PC-9 (cell line): ENCODE data around the gene FAM200B. TPM values are rescaled to one million over a fixed set of nuclear protein-coding genes. Genes with fewer than 3 reads are reported as not detected.
A peak's percentile ranks its signal among the peaks of the same experiment; 100 is the strongest.

Experiments used
- BruUV-seq: library from RNA; stranded (reverse); fragments of 400-500 nt; replicated peaks from 2 replicates; lab custom pipeline; 2021; lab: Mats Ljungman, UMichigan
- CTCF ChIA-PET: fragments of 300-600 bp; sonication (Branson Sonifier 250); formaldehyde crosslinking; loops from one replicate; lab custom pipeline; 2022; ENCODE audit warnings: antibody characterized with exemption; lab: Charles Lee
- POLR2A ChIA-PET: fragments of 300-600 bp; sonication (Branson Sonifier 250); formaldehyde crosslinking; loops from one replicate; lab custom pipeline; 2022; ENCODE audit warnings: antibody characterized with exemption; ENCODE audit not compliant: unreplicated experiment; lab: Charles Lee
- DNase-seq, 2 experiments: peaks; one replicate each; pipeline versions ENCODE4 v3.0.0 to v3.0.0-alpha.2; 2015 to 2022; ENCODE audit warnings: mixed read lengths in 1 of 2
- H2AFZ ChIP-seq: fragments of 200-600 bp; sonication (generic); 2 replicates; pipeline ENCODE4 v1.8.1; 2017; ENCODE audit warnings: antibody characterized with exemption
- H3F3A ChIP-seq: fragments of 200-600 bp; sonication (generic); 2 replicates; pipeline ENCODE4 v1.8.1; 2017; ENCODE audit warnings: antibody characterized with exemption, mild to moderate bottlenecking, low read depth; ENCODE audit not compliant: insufficient read depth
- H3K27ac ChIP-seq: fragments of 200-600 bp; sonication (generic); 2 replicates; pipeline ENCODE4 v1.6.1; 2016; ENCODE audit warnings: mixed run types
- H3K27me3 ChIP-seq: fragments of 200-600 bp; sonication (generic); 2 replicates; pipeline ENCODE4 v1.6.1; 2016; ENCODE audit warnings: low read depth, mixed run types; ENCODE audit not compliant: insufficient read depth
- H3K36me3 ChIP-seq: fragments of 200-600 bp; sonication (generic); 2 replicates; pipeline ENCODE4 v1.6.1; 2016; ENCODE audit warnings: low read depth, mixed run types
- H3K4me1 ChIP-seq: fragments of 200-600 bp; sonication (generic); replicated peaks from 2 replicates; pipeline ENCODE4 v1.6.1; 2016; ENCODE audit warnings: mixed run types; ENCODE audit not compliant: insufficient read depth
- H3K4me2 ChIP-seq: fragments of 200-600 bp; sonication (generic); 2 replicates; pipeline ENCODE4 v1.6.1; 2017; ENCODE audit warnings: mixed run types
- H3K4me3 ChIP-seq: fragments of 200-600 bp; sonication (generic); 2 replicates; pipeline ENCODE4 v1.6.1; 2016; ENCODE audit warnings: mixed run types
- H3K79me2 ChIP-seq: fragments of 200-600 bp; sonication (generic); 2 replicates; pipeline ENCODE4 v1.6.1; 2017; ENCODE audit warnings: low read depth, mixed run types
- H3K9me2 ChIP-seq: fragments of 200-600 bp; sonication (generic); 2 replicates; pipeline ENCODE4 v1.8.1; 2017; ENCODE audit warnings: mild to moderate bottlenecking; ENCODE audit not compliant: insufficient read depth
- H3K9me3 ChIP-seq: fragments of 200-600 bp; sonication (generic); 2 replicates; pipeline ENCODE4 v1.8.1; 2016; ENCODE audit warnings: low read depth; ENCODE audit not compliant: insufficient read depth
- H4K20me1 ChIP-seq: fragments of 200-600 bp; sonication (generic); 2 replicates; pipeline ENCODE4 v1.8.1; 2017; ENCODE audit not compliant: insufficient read depth
- CTCF ChIP-seq: fragments of 200-600 bp; sonication (generic); conservative IDR thresholded peaks from 2 replicates; pipeline ENCODE4 v1.6.1; 2017; ENCODE audit warnings: mixed run types, antibody characterized with exemption, mild to moderate bottlenecking, moderate library complexity
- EZH2 ChIP-seq: fragments of 200-600 bp; sonication (generic); IDR thresholded peaks from 2 replicates; pipeline ENCODE4 v1.8.0; 2017; ENCODE audit warnings: antibody characterized with exemption, low read depth
- intact Hi-C: fragments of 100-400 bp; cut with micrococcal nuclease; formaldehyde crosslinking; loops from one replicate; pipeline ENCODE4 v1.10.0; 2022; ENCODE audit not compliant: unreplicated experiment
- total RNA-seq: library from RNA; stranded (reverse); gene quantifications from 2 replicates; pipeline ENCODE4 v1.2.3, GENCODE V29; 2021

FAM200B gene
- total RNA-seq, 1 experiment from 2014 or later, result 32.4 TPM

GRCh38 chr4:15648600-15648999, 33.0 kb upstream of the FAM200B start:
- Histone ChIP-seq H3K27ac (no peak overlapping the region), H3K79me2 (peaks cover 77% of the 10 kb centered on the region), H3K4me2 (no peak overlapping the region), H4K20me1 (no peaks in the 10 kb centered on the region), H3K9me3 (no peaks in the 10 kb centered on the region), H2AFZ (no peak overlapping the region), H3K4me1 (peaks cover 15% of the 10 kb centered on the region), H3K36me3 (no peaks in the 10 kb centered on the region; the same call in 1 of the 2 replicates), H3K27me3 (no peaks in the 10 kb centered on the region), H3K4me3 (no peak overlapping the region), H3F3A (no peaks in the 10 kb centered on the region), H3K9me2 (no peaks in the 10 kb centered on the region)
- intact Hi-C loops, result no loop called here
- BruUV-seq, result no TSS peak
- TF ChIP-seq CTCF, result no peak
- TF ChIP-seq EZH2, result no peak
- DNase-seq, result no peak
- CTCF ChIA-PET, result interaction anchor here (1.1 kb wide), 1 partner anchor 13 kb away, joined by 10 read pairs; no protein-coding TSS in a partner anchor
- POLR2A ChIA-PET, result no interaction called here

DNA sequence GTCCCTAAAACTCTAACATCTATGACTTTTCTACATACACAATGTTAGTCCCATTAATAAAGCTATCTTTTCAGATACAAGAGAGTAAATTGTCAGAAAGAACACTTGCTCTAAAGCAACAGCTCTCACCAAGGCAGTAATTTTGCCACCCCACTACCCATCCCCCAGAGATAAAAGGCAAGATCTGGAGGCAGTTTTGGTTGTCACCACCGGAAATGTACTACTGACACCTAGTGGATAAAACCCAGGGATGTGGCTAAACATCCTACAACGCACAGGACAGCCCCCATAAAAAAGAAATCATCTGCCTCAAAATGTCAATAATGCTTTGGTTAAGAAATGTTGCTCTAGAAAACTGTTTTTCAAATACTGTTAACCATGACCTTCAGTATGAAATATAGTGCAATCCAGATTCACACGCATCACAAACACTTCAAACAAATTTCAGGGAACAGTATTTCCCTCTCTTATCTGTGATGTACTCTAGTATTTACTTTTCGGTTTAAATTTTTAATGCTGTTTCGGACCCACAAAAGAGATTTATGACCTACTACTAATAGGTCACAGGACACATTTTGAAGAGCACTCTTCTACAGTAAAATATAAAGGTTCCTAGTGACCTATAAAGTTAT, 31.6 kb upstream of the FAM200B start:
- no peaks in the 10 kb centered on the region for H3K9me2 ChIP-seq
- H2AFZ ChIP-seq, result no peak overlapping the region
- no TSS peak for BruUV-seq
- H3K4me3 ChIP-seq, result no peak overlapping the region
- TF ChIP-seq EZH2 (no peak), CTCF (peak; percentile 66)
- ChIA-PET CTCF (interaction anchor here (0.6 to 1.1 kb wide), 3 partner anchors 12 to 417 kb away, joined by 3 to 13 read pairs (median 10); no protein-coding TSS in a partner anchor), POLR2A (no interaction called here)
- no peaks in the 10 kb centered on the region for H3F3A ChIP-seq
- H3K36me3 ChIP-seq, result no peaks in the 10 kb centered on the region; the same call in 1 of the 2 replicates
- H3K4me1 ChIP-seq, result peaks cover 19% of the 10 kb centered on the region
- H3K4me2 ChIP-seq, result peak overlapping the region; percentile 5; the same call in 1 of the 2 replicates
- intact Hi-C loops, result loop anchor here (2.0 to 10.0 kb wide), 4 partner anchors 42 to 415 kb away; partner anchors contain the start of gene CD38
- H3K79me2 ChIP-seq, result peaks cover 86% of the 10 kb centered on the region
- DNase-seq, result peak in 1 of 2 experiments; percentile 51
- H3K27ac ChIP-seq, result no peak overlapping the region
- H3K27me3 ChIP-seq, result no peaks in the 10 kb centered on the region
- H3K9me3 ChIP-seq, result no peaks in the 10 kb centered on the region
- H4K20me1 ChIP-seq, result no peaks in the 10 kb centered on the region

DNA sequence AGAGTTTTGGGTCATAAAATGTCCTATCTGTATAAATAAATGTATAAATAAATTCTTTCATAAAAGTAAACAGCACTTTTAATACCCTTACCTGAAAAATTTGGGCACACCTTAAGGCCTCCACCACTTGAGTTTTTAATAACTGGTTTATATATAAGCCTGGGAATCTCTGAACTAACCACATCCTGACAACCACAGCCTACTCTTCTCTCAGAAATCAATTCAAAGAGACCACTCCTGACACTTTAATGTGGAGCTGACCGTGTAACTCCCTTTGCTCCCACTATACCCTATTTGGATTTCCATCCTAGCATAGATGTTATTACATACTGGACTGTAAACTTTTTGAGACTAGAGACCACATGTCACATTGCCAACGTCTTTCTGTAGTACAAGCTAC, 30.0 kb upstream of the FAM200B start:
- intact Hi-C loops, result loop anchor here (2.0 to 10.0 kb wide), 4 partner anchors 41 to 417 kb away; partner anchors contain the start of gene CD38
- DNase-seq, result no peak
- TF ChIP-seq EZH2 (no peak), CTCF (no peak)
- Histone ChIP-seq H3K9me2 (no peaks in the 10 kb centered on the region), H2AFZ (no peak overlapping the region), H3K79me2 (peaks cover 75% of the 10 kb centered on the region), H3K36me3 (no peaks in the 10 kb centered on the region; the same call in 1 of the 2 replicates), H3K9me3 (no peaks in the 10 kb centered on the region), H3F3A (no peaks in the 10 kb centered on the region; the same call in 1 of the 2 replicates), H3K4me2 (0 out of 2 replicates have a peak overlapping the region, but pooled peaks have one; percentile 99), H3K4me1 (peaks cover 19% of the 10 kb centered on the region), H3K4me3 (no peak overlapping the region), H4K20me1 (no peaks in the 10 kb centered on the region), H3K27ac (no peak overlapping the region), H3K27me3 (no peaks in the 10 kb centered on the region)
- POLR2A ChIA-PET, result no interaction called here
- BruUV-seq, result no TSS peak
- CTCF ChIA-PET, result no interaction called here
